GM19043 (cell line): ENCODE data around the gene BCDIN3D.
"Not testable (repeated sequence)": the region's sequence is repeated elsewhere in the genome, so short reads cannot be mapped to it uniquely, and the experiment has no call there.

Experiments used
- ATAC-seq: cut with Tn5 transposase; IDR thresholded peaks from one replicate; pipeline ENCODE4 v1.9.1; 2021; ENCODE audit warnings: low read depth; ENCODE audit not compliant: unreplicated experiment

The BCDIN3D gene

DNA sequence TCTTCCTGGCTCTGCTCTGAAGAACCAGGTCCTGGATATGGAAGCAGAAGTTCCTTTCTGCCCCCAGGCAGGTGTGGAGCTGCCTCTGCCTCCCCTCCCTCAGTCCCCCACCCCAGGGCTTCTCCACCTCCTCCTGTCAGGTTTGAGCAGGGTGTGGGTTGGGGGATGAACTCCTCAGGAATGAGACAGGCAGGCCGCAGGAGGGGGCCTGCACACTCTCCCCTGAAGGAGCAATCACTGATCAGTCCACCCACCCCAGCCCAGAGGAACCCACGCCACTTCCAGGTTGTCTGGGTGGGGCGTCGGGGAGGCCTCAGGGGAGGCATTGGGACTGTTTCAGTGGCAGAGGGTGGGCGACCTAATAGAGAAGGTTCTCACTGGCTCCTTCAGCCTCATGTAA, 34.2 kb upstream of the BCDIN3D start:
- ATAC-seq: no peak

DNA sequence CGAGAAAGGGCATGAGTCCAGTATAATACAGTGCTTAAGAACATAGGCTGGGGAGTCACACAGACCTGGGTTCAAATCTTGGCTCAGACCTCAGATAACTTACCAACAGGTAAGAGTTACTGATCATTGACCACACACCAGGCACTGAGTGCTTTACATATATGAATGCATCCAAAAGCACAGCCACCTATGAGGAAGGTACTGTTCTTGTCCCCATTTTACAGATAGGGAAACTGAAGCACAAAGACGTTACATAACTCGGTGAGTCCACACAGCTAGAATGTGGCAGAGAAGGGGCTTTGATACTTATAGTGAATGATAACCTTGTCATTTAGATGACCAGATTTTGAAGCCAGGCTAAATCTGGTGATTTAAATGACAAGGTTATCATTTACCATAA, 33.2 kb upstream of the BCDIN3D start:
- no peak for ATAC-seq

DNA sequence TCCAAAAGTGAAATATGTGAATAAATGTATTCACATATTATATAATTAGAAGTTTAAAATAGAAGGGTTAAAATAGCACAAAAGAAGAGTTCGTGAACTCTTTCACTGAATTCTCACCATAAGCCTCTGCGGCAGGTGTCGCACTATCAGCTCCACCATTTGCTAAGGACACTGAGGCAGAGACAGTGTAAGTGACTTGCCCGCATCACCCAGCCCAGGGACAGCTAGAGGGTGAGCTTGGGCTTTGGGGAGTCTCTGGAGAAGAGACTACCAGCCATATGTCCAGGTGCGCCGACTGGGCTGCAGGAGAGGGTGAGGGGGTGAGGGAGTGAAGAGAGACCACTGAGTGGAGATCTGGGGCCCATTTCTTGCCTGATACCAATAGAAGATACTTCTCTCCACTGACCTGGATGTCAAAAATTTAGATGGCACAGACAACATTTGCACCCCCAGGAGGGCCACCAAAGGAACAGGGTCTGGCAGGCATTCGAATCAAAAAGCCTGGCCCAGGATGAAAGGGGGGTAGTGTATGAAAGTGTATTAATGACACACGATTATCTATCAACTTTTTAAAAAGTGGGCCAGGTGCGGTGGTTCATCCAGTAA, 32.3 kb upstream of the BCDIN3D start:
- ATAC-seq: no peak

DNA sequence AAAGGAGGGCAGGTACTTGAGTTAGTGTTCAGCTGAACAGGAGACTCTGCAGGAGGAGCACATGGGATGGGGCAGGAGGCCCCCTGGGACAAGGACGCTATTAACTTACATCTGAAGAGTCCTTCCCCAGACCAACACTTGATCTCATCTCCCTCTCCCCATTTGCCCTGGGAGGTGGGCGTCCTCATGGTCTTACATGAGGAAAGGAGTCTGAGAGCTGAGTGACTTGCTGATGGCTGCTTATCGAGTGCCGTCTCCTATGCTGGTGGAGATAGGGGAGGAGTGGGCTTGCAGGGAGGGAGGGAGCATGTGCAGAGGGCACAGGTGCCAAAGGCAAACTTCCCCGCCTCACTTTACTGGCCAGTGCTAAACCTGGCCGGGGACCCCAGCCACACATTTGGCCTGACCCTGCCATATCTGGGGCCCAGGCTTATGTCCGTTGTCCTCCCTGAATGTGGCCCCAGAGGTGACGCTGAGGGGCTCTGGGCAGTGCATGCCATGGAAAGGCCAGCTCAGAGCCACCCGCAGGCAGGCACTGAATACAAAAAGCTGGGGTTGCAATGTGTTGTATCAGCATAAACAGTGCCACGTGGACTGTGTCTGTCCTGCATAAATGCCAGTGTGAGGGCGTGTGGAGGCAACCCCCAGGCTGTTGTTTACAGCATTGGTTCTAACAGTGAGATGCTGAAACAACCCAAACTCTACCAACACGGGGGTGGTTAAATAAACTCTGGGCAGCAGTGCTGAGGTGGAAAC, 31.4 kb upstream of the BCDIN3D start:
- no peak for ATAC-seq

DNA sequence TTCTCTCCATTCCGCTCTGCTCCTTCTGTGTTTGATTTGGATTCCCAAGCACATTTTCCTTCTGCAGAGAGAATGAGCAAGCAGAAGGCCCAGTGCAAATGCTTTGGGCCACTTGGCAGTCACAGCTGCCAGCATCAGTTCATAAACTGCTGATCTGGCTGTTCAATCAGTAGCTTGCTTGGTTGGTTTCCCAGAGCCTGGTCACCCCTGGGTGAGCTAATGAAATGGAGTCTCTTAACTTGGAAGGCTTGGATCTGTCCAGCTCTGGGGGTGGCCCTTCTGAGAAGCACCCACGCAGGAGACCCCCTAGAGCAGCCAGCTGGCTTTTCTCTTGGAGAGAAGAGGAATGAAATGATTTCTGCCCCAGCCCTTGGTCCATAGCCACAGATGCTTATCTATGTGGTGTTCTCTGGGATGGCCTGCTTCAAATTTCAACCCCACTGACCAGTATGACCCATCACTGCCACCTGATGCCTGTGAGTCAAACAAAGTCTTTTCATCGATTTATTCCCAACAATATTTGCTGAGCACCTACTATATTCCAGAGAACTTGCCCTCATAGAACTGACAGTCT, 30.5 kb upstream of the BCDIN3D start:
- ATAC-seq: no peak

DNA sequence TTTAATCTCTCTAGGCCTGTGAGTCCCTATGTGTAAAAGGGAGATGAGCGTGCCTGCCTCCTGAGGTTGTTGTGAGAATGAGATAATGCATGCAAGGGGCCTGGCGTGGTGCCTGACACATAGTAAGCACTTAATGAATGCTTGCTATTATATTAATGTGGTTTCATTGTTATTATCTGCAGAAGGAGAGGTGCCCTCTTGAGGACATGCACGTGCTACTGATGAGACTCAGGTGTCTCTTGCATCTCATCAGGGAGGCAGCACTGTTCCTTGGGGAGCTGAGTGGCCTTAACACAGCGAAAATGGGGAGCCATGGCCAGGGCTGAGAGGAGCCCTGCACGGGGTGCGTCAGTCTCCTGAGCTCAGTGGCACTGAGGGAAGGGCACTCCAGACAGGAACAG, 29.9 kb upstream of the BCDIN3D start:
- ATAC-seq: no peak

DNA sequence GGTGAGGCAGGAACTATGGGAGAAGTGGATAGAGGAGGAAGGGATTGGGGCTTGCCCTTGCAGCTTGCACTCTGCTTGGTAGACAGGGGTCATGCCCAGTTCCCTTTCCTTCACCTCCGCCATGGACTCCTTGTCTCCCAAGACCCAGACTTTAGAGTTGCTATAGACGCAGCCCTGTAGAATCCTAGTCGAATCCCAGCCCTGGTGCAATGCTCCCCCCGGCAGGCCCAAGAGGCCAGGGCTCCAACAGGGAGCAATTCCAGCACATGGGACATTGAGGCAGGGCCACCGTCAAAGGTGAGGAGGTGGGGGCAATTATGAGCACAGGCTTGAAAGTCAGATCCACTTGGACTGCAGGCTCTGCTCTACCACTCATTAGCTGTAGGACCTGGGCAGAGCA, 29.5 kb upstream of the BCDIN3D start:
- ATAC-seq: no peak

DNA sequence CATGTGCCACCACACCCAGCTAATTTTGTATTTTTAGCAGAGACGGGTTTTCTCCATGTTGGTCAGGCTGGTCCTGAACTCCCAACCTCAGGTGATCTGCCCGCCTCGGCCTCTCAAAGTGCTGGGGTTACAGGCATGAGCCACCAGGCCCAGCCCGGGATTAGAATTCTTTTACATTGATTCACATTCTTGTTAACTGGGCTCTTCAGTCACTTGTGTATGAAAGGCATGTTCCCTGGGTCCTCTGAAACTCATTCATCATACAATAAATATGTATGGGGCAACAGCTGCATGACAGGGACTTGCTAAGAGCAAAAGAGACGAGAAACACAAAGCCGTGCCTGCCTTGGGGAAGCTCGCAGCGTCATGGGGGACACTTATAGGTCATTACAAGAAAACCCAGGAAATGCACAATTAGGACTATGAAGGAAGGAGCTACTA, 28.9 kb upstream of the BCDIN3D start:
- ATAC-seq: not testable (repeated sequence)

DNA sequence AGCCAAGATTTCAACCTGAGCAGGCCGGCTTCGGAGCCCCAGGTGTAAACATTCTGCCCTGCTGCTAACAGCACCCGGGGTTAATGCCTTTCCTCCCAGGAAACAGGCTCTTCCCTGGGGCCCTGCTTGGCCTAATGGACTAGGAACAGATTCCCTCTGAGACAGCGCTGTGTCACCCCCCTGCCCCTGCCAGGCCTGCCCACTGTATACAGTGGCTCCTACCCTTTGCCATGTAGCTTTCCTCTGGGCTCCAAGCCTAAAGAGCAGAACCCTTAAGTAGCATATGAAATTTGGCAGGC, 28.3 kb upstream of the BCDIN3D start:
- no peak for ATAC-seq

DNA sequence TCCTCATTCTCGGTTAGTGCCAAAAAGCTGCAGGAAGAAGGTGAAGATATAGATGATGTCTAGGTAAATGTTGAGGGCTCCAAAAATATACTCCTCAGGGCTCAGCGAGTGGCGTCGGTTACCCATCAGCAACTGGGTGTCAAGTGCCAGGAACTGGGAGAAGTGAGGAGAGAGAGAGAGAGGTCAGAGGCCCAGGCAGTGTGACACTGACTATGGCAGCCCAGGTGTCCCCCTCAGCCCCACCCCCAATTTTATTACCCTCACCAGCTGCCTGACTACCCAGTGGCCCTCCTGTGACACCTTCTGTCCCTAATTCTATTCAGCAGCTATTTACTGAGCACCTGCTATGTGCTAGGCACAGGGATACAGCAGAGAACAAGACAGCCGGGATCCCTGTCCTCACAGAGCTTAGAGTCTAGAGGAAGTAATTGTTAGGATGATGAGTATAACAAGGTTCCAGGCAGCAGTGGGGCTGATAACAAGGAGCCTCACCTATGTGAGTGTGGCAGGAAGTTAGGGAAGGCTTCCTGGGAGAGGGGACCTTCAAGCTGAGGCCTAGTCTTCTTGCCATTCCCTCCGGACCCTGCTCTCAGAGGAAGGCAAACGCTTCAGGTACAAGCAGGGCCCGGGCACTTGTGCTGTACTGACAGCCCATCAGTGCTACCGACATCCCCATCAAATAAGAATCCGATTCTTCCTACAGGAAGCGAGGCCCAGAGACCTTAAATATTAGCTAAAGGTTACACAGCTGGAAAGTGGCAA, 27.8 kb upstream of the BCDIN3D start:
- no peak for ATAC-seq

DNA sequence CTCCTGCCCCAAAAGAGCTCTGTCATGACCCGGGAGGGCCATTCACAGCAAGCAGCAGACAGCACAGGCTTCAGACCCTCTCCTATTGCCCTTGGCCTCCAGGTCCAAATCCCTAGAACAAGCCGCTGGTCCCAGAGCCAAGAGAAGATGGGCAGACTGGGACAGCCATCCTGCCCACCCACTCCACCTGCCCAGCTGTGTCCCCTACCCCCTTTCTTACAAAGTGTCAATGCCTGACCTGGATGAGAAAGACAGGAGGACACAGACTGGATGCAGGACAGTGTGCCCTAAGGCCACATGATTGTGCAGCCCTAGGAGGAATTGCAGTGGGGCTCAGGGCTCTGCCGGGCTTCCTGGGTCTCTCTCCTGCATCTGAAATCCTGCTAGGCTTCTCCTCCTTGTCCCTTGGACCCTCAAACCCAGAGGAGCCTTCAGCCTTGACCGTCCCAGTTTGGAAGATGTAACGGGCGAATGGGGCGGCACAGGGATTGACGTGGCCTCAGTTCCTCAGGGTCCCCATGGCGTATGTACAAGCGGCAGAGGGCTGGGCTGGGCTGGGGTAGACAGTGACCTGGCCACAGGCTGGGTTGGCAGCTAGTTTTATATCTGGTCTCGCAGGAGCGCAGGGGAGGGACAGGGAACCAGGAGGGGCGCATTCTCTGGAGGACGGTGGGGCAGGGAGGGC, 27.1 kb upstream of the BCDIN3D start:
- no peak for ATAC-seq

DNA sequence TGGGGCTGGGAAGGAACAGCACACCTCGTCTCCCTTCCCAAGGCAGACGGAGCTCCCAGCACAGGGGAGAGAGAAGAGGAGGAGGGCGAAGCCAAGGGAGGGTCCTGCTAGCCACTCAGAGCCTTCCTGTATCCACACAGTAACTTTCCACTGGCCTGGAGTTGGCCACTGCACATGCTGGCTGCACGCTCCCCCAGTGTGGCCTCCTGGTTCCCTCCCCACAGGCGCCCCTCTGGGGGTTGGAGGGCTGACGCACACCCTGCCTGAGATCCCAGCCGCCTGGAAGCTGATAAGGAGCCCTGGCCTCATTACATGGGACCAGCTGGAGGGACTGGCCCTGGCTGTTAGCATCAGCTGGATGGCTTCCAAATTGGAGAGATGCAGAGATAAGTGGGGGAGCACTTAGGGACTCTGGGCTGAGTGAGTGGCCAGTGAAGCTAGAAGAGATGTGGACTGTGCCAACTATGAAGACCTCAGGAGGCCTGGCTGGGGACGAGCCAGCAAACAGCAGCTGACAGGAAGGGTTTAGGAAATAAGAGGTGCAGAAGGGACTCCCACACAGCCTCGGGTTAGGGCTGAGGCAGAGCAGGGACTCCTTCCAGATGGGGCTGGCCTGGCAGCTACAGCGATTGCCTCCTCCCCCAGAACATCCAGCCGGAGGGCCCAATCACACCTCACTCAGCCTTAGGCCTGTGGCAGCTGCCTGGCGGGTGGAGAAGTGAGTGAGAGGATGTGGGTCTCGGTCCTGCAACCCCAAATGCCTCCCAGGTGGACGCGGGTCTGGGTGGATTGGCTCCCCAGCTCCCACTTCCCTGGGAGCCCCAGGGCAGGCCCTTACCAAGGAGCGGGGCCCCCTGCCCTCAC, 26.3 kb upstream of the BCDIN3D start:
- ATAC-seq: no peak

DNA sequence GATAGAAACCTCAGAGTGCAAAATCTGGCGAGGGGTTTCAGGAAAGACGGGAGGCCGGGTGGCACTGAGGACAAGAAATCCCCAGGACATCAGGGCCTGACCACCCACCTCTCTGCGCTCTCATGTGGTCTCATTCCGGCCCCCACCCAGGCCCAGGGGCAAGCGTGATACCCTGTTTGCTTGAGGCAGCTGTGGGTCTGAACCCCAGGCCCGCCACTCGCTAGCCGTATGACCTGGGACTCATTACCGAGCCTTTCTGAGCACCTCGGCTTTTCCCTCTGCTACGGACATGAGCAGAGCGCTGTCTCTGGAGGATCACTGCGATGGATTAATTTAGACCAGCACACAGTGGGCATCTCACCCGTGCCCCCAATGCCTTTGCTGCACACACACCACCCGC, 25.5 kb upstream of the BCDIN3D start:
- ATAC-seq: no peak

DNA sequence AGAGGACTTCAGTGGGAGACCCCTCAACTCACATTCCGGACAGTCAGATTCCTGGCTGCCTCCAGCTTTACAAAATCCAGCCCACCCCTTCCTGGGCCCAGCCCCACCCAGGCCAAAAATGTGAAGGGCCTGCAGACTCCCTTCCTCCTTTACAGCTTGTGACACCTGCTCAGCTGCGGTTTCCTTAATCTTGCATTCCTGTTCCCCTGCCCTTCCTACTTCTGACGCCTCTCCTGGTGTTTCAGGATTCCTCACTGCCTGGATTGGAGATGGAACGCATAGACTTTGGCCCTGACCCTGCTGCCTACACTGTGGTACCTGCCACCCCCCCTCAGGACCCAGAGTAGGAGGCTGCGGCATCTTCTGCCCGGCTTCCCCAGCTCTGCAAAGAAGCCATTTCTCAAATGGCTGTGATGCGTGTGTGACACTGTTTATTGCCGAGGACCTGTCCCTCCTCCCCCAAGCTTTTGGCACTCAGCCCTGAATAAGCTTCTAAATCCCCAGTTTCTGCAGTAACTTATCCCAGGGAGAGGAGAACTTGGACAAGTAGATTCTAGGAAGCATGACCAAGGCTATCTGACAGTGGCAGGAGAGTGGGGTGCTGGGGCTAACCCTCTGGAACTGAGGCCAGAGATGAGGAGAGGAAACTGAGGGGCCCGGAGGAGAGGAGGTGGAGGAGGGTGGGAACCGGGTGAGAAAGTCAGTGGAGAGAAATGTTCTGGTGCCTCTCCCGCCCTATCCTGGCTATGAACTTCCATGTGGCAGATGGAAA, 24.9 kb upstream of the BCDIN3D start:
- ATAC-seq: no peak

DNA sequence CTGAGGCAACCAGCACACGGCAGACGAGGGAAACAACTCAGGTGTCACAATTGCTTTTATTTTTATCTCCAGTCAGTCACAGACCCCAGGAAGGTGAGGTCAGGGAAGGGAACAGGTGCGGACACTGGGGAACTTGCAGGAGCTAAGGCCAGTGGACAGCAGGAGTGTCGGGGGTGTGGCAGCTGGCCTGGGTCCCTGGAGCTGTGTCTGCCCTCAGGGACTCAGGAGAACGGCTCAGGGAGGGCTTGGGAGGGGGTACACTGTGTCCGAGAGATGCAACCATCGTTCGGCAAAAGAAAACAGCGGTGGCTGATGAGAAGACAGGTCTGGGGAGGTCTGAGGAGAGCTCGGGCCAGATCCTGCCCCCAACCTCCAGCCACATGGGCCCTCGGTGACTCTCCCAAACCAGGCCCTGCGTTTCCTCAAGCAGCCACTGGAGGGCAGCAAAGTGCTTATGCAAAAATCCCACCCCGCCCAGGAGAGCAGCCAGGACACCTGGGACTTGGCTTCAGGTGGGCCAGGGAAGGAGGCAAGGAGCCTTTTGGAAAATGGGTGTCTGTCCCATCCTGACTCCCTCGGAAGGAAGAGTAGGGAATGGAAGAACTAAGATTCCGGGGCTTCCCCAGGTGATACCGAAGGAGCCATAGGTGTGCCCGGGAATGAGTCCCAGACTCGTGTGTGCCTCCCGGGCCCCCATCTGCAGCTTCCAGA, 24.1 kb upstream of the BCDIN3D start:
- no peak for ATAC-seq

DNA sequence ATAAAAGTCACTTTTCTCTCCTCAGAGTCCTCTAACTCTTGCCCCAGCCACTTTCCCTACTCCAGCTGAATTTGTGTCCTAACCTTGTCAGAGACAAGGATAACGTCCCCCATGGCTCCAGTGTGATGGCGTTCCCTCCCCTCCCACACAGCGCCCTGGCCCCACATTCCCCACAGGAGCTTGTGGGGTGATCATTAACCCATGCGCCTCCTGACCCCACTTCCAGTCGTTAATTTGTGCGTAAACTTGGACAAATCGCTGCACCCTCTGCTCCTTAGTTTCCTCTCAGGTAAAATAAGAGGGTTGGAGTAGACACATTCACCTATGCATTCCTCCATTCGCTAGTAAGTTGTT, 22.9 kb upstream of the BCDIN3D start:
- ATAC-seq: no peak

DNA sequence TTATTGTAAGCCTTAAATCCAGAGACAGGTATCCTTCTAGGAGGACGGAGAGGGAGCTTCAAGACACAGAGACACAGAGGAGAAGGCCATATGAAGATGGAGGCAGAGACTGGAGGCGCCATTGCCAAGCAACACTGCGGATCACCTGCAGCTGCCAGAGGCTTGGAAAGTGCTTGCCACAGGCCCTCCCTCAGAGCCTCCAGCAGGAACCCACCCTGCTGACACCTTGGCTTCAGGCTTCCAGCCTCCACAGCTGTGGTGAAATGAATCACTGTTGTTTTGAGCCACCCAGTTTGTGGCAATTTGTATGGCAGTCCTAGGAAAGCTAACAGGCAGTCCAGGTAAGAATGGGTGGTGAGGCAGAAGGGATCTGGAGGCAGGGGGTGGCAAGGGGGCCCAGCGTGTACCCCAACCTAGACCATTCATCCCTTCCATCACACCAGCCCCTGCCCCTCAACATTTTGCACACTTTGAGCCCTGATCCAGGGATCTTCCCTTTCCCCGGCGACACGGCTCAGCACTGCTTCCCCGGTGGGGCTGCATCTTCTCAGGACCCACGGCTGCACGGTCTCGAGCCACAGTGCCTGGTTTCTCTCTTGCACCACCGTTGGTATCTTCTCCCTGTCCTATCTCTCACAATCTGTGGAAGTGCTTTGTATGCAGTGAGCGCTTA, 22.3 kb upstream of the BCDIN3D start:
- ATAC-seq: no peak

DNA sequence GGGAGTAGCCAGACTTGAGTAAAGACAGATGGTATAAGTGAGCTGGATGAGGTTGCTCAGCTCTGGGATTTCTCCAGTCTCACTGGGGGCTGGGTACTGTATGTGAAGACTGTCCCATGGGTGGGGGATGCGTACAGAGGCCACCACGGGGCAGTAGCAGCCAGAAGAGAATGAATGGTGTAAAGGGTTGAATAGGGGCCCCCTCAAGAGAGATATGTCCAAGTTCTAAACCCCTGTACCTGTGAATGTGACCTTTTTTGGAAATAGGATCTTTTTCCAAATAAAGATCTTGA, 21.8 kb upstream of the BCDIN3D start:
- ATAC-seq: no peak
